Measurements from ENCODE around the gene HBG1. TPM values are rescaled to one million over a fixed set of nuclear protein-coding genes. Genes with fewer than 3 reads are reported as not detected.

Gene HBG1
- total RNA-seq, 4 donors from 2014 or later = not detected

DNA sequence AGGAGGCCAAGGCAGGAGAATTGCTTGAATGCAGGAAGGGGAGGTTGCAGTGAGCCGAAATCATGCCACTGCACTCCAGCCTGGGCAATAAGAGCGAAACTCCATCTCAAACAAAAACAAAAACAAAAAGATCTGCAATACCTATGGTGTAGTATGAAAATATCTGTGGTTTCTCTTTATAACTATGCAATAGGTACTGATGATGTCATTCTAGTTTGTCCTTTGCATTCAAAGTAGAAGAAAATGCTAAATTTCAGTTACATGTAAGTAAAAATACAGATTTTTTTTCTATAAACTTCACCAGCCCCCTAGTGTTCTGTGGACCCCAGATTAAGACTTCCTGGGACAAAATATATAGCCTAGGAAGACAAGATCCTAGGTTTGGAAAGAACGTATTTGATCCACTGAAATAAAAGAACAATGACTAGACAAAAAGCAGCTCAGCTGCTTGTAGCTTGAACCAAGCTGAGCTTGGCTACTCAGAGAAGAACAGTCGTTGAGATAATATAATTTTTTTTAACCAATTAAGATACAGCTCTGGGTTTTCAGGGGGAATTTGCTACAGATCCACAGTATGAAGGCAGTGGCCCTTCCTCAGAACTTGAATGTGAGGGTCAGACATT is 22.8 kb upstream of the HBG1 start:
- no peak overlapping the region for H3K27ac ChIP-seq (replicated peaks in 1 of 4)
- DNase-seq (ENCODE audit: extremely low spot score) = no peak
- intact Hi-C loops (cut with DNase I) = no loop called here
- no peak overlapping the region for H3K4me3 ChIP-seq
- H3K4me1 ChIP-seq = no peaks in the 10 kb centered on the region
- no peaks in the 10 kb centered on the region for H3K27me3 ChIP-seq
- no peaks in the 10 kb centered on the region for H3K9me3 ChIP-seq
- TF ChIP-seq EP300 (IDR thresholded peaks at IDR 0.05) (no peak), POLR2A (IDR thresholded peaks at IDR 0.05; ENCODE audit: low read depth) (no peak), POLR2AphosphoS5 (IDR thresholded peaks at IDR 0.05) (no peak)
- TF ChIP-seq, protein P1, sequence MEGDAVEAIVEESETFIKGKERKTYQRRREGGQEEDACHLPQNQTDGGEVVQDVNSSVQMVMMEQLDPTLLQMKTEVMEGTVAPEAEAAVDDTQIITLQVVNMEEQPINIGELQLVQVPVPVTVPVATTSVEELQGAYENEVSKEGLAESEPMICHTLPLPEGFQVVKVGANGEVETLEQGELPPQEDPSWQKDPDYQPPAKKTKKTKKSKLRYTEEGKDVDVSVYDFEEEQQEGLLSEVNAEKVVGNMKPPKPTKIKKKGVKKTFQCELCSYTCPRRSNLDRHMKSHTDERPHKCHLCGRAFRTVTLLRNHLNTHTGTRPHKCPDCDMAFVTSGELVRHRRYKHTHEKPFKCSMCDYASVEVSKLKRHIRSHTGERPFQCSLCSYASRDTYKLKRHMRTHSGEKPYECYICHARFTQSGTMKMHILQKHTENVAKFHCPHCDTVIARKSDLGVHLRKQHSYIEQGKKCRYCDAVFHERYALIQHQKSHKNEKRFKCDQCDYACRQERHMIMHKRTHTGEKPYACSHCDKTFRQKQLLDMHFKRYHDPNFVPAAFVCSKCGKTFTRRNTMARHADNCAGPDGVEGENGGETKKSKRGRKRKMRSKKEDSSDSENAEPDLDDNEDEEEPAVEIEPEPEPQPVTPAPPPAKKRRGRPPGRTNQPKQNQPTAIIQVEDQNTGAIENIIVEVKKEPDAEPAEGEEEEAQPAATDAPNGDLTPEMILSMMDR (IDR thresholded peaks at IDR 0.05) = no peak
- H3K36me3 ChIP-seq = no peaks in the 10 kb centered on the region
- 72% methylated on average over 4 of the region's 4 CpGs for WGBS

DNA sequence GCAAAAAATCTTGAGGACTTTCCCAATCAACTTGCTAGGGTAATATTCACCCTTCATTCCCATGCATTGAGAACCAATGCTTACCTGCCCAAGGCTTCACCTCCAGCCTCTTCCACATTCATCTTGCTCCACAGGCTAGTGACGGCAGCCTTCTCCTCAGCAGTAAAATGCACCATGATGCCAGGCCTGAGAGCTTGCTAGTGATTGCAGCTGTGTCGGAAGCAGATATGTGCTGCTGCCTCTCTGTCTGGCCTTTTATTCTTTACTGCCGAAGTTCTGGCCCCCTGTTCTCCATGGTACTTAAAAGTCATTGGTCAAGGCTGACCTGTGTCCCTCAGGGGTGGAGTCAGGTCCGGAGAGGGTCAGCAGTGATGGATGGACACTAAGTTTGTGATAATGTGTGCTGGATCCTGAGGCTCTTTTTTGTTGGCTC is 20.1 kb upstream of the HBG1 start, which contains the start of gene HBE1:
TSS of gene HBE1 (minus strand) at position 231 of the 433 bp plus-strand sequence. CDS start at position 176, 55 bp downstream.
- Histone ChIP-seq H3K4me3 (no peak within 1 kb of the TSS), H3K27ac (replicated peaks in 1 of 4) (no peak within 1 kb of the TSS), H3K36me3 (no peaks in the 10 kb centered on the region), H3K4me1 (no peaks in the 10 kb centered on the region), H3K9me3 (no peaks in the 10 kb centered on the region), H3K27me3 (no peaks in the 10 kb centered on the region)
- no peak for TF ChIP-seq POLR2AphosphoS5 (IDR thresholded peaks at IDR 0.05)
- no peak for TF ChIP-seq POLR2A (IDR thresholded peaks at IDR 0.05; ENCODE audit: low read depth)
- no peak for TF ChIP-seq EP300 (IDR thresholded peaks at IDR 0.05)
- TF ChIP-seq, protein P1 (IDR thresholded peaks at IDR 0.05) = no peak
- WGBS = 34% methylated on average over 4 of the region's 4 CpGs
- intact Hi-C loops (cut with DNase I) = no loop called here
- DNase-seq (ENCODE audit: extremely low spot score) = no peak

- DNase-seq (ENCODE audit: extremely low spot score) = no peak
- H3K4me3 ChIP-seq = no peak overlapping the region
- no peak for TF ChIP-seq EP300 (IDR thresholded peaks at IDR 0.05)
- TF ChIP-seq POLR2A (IDR thresholded peaks at IDR 0.05; ENCODE audit: low read depth) = no peak
- no peak for TF ChIP-seq POLR2AphosphoS5 (IDR thresholded peaks at IDR 0.05)
- TF ChIP-seq, protein P1 (IDR thresholded peaks at IDR 0.05) = no peak
- no peaks in the 10 kb centered on the region for H3K4me1 ChIP-seq
- H3K27ac ChIP-seq (replicated peaks in 1 of 4) = no peak overlapping the region
- H3K27me3 ChIP-seq = no peaks in the 10 kb centered on the region
- 79% methylated on average over 2 of the region's 2 CpGs for WGBS
- no peaks in the 10 kb centered on the region for H3K9me3 ChIP-seq
- intact Hi-C loops (cut with DNase I) = no loop called here
- no peaks in the 10 kb centered on the region for H3K36me3 ChIP-seq
Measured at GRCh38 chr11:5267033-5267563, 17.4 kb upstream of the HBG1 start.

DNA sequence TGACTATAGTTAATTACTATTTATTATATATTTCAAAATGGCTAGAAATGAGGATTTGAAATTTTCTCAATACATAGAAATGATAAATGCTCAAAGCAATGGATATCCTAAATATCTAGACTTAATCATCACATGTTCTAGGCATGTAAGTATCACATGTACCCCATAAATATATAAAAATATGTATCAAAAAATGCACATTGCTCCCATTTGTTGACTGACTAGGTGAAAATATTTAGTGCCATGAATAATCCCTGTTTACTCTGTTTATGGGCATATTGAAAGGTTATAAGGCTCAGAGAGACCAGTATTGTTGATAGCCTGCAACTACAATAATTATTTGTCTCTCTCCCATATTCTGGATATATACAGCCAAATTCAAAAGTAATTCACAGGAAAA is 17.0 kb upstream of the HBG1 start:
- Histone ChIP-seq H3K4me1 (no peaks in the 10 kb centered on the region), H3K36me3 (no peaks in the 10 kb centered on the region), H3K4me3 (no peak overlapping the region), H3K9me3 (no peaks in the 10 kb centered on the region), H3K27ac (replicated peaks in 1 of 4) (no peak overlapping the region), H3K27me3 (no peaks in the 10 kb centered on the region)
- TF ChIP-seq EP300 (IDR thresholded peaks at IDR 0.05) = no peak
- no peak for TF ChIP-seq POLR2A (IDR thresholded peaks at IDR 0.05; ENCODE audit: low read depth)
- TF ChIP-seq, protein P1 (IDR thresholded peaks at IDR 0.05) = no peak
- no peak for TF ChIP-seq POLR2AphosphoS5 (IDR thresholded peaks at IDR 0.05)
- DNase-seq (ENCODE audit: extremely low spot score) = no peak
- intact Hi-C loops (cut with DNase I) = no loop called here

Data from esophagus muscularis mucosa (tissue), 4 donors.